Glutamatergic neuron (in vitro differentiated cells): ENCODE results near the gene KRT27. TPM values are rescaled to one million over a fixed set of nuclear protein-coding genes. Genes with fewer than 3 reads are reported as not detected.

Source experiments
- DNase-seq: peaks from one replicate; pipeline ENCODE4 v3.0.0; 2022
- H3K27ac Mint-ChIP-seq: one replicate; pipeline ENCODE4 v1.8.0; 2020; ENCODE audit warnings: mild to moderate bottlenecking, mixed read lengths, inconsistent platforms; ENCODE audit not compliant: unreplicated experiment
- H3K27me3 Mint-ChIP-seq: one replicate; pipeline ENCODE4 v1.8.0; 2020; ENCODE audit warnings: mild to moderate bottlenecking, moderate library complexity, mixed read lengths, inconsistent platforms; ENCODE audit not compliant: unreplicated experiment
- H3K36me3 Mint-ChIP-seq: one replicate; pipeline ENCODE4 v1.8.0; 2020; ENCODE audit warnings: mild to moderate bottlenecking, mixed read lengths, inconsistent platforms; ENCODE audit not compliant: unreplicated experiment
- H3K4me1 Mint-ChIP-seq: one replicate; pipeline ENCODE4 v1.8.0; 2020; ENCODE audit warnings: mild to moderate bottlenecking, low read depth, mixed read lengths, inconsistent platforms; ENCODE audit not compliant: unreplicated experiment
- H3K4me3 Mint-ChIP-seq: one replicate; pipeline ENCODE4 v1.8.0; 2020; ENCODE audit warnings: mild to moderate bottlenecking, mixed read lengths, inconsistent platforms; ENCODE audit not compliant: unreplicated experiment
- H3K9me3 Mint-ChIP-seq: one replicate; pipeline ENCODE4 v1.8.0; 2020; ENCODE audit warnings: mild to moderate bottlenecking, moderate library complexity, mixed read lengths, inconsistent platforms; ENCODE audit not compliant: unreplicated experiment
- total RNA-seq: library from RNA; stranded (reverse); fragmentation: NEBNext Ultra II Directional; extraction: Animal tissue kit (Norgen Biotek cat#: 25700); gene quantifications from one replicate; pipeline ENCODE4 v1.2.1, GENCODE V29; 2021; ENCODE audit not compliant: unreplicated experiment
- TF ChIP-seq, protein P1 (sequence below): fragments of 200-600 bp; sonication (generic); IDR thresholded peaks from one replicate; pipeline ENCODE4 v1.5.0; 2021; ENCODE audit not compliant: partially characterized antibody, unreplicated experiment

KRT27 gene
- total RNA-seq, 1 donor from 2014 or later, result not detected

DNA sequence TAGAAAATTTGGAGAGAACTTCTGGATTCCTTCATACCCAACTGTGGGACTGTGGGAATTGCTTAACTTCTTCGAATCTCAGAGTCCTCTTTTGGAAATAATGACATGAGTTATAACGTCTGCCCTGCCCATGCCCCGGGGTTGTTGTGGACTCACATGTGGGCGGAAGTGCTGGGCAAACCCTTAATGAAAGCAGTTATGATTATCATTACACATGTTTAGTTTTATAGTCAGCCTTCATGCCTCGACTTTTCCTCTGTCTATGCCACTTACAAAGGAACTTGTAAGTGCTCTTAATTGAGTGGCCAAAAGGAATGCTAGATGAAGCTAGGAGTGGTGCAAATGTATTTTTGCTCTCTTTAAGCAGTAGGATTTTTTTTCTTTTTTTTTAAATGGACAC is 3.9 kb downstream of the KRT27 start:
- Mint-ChIP-seq H3K27ac (no peak overlapping the region), H3K4me3 (no peak overlapping the region), H3K9me3 (no peaks in the 10 kb centered on the region), H3K36me3 (no peaks in the 10 kb centered on the region), H3K4me1 (no peaks in the 10 kb centered on the region), H3K27me3 (no peaks in the 10 kb centered on the region)
- TF ChIP-seq, protein P1, sequence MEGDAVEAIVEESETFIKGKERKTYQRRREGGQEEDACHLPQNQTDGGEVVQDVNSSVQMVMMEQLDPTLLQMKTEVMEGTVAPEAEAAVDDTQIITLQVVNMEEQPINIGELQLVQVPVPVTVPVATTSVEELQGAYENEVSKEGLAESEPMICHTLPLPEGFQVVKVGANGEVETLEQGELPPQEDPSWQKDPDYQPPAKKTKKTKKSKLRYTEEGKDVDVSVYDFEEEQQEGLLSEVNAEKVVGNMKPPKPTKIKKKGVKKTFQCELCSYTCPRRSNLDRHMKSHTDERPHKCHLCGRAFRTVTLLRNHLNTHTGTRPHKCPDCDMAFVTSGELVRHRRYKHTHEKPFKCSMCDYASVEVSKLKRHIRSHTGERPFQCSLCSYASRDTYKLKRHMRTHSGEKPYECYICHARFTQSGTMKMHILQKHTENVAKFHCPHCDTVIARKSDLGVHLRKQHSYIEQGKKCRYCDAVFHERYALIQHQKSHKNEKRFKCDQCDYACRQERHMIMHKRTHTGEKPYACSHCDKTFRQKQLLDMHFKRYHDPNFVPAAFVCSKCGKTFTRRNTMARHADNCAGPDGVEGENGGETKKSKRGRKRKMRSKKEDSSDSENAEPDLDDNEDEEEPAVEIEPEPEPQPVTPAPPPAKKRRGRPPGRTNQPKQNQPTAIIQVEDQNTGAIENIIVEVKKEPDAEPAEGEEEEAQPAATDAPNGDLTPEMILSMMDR, result no peak
- no peak for DNase-seq

DNA sequence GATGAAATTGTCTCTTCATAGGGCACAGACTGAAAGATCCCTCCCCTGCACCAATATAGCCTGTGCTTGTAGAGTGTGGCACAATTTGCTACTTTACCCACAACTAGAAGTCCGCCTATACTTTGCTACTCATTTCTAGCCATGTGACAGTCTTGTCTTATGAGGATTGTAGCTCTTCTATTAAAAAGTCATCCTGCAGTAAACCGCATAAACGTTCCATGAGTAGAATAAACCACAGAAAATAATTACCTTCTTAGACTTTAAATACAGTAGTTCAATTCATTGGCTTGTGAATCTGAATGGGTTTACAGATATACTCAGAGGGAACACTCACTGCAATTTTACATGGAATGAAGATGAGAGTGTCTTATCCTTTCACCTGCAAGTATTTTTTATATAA is 4.4 kb downstream of the KRT27 start:
- no peaks in the 10 kb centered on the region for H3K36me3 Mint-ChIP-seq
- no peaks in the 10 kb centered on the region for H3K27me3 Mint-ChIP-seq

GRCh38 chr17:40777459-40777858 is 4.9 kb downstream of the KRT27 start:
- no peak for DNase-seq
- TF ChIP-seq, protein P1, result no peak
- Mint-ChIP-seq H3K36me3 (no peaks in the 10 kb centered on the region), H3K27ac (no peak overlapping the region), H3K4me3 (no peak overlapping the region), H3K9me3 (no peaks in the 10 kb centered on the region), H3K4me1 (no peaks in the 10 kb centered on the region), H3K27me3 (no peaks in the 10 kb centered on the region)

More for the DNA sequence above, 4.4 kb downstream of the KRT27 start:
- Mint-ChIP-seq H3K9me3 (no peaks in the 10 kb centered on the region), H3K4me3 (no peak overlapping the region), H3K27ac (no peak overlapping the region), H3K4me1 (no peaks in the 10 kb centered on the region)
- TF ChIP-seq, protein P1, result no peak
- no peak for DNase-seq

DNA sequence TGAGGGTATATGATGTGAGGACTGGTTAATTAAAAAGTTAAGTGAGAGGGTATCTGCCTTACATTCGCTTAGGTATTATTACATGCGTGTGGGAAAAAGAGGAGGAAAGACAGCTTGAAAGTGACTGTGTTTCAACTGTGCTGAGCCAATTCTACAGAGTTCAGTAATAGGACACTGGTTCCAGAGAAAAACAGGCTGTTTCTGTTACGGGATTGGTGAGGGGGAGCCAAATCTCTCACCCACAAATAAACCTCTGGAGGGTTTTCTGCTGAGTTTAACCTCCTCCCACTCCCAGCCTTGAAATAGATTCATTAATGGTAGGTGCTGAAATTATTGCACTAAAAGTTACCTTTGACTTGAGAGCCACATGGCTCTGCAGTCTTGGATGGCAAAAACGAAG is 6.4 kb downstream of the KRT27 start:
- Mint-ChIP-seq H3K9me3 (no peaks in the 10 kb centered on the region), H3K4me3 (no peak overlapping the region), H3K4me1 (no peaks in the 10 kb centered on the region), H3K27ac (no peak overlapping the region), H3K36me3 (no peaks in the 10 kb centered on the region), H3K27me3 (peaks cover 2% of the 10 kb centered on the region)
- TF ChIP-seq, protein P1, result no peak
- no peak for DNase-seq

DNA sequence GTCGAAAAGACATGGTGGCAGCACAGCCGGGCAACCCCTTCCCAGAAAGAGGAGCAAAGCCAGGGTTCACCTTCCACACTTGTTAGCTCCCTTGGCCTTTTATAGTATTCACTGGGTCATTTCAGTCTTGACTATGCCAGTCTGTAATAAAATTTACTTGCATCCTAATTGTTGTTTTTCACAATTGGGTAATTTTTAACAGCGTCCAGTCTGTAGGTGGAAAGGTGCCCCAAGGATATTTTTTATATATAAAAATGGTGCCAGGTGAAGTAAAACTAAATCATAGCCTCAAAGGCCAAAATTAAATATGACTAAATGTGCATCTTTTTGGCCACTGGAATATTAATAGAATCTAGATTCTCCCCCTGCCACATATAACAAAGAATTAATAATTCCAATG is 10.2 kb downstream of the KRT27 start, which contains the start of gene KRT26:
KRT26 (minus strand) TSS at position 101 of the 400 bp plus-strand sequence; CDS start at position 13, 88 bp downstream.
- Mint-ChIP-seq H3K27me3 (peaks cover 2% of the 10 kb centered on the region), H3K9me3 (no peaks in the 10 kb centered on the region), H3K4me3 (no peak within 1 kb of the TSS), H3K36me3 (no peaks in the 10 kb centered on the region), H3K4me1 (no peaks in the 10 kb centered on the region), H3K27ac (no peak within 1 kb of the TSS)
- TF ChIP-seq, protein P1, result no peak
- DNase-seq, result no peak
